ENCODE measurements around the gene CORO2B.

Gene CORO2B

DNA sequence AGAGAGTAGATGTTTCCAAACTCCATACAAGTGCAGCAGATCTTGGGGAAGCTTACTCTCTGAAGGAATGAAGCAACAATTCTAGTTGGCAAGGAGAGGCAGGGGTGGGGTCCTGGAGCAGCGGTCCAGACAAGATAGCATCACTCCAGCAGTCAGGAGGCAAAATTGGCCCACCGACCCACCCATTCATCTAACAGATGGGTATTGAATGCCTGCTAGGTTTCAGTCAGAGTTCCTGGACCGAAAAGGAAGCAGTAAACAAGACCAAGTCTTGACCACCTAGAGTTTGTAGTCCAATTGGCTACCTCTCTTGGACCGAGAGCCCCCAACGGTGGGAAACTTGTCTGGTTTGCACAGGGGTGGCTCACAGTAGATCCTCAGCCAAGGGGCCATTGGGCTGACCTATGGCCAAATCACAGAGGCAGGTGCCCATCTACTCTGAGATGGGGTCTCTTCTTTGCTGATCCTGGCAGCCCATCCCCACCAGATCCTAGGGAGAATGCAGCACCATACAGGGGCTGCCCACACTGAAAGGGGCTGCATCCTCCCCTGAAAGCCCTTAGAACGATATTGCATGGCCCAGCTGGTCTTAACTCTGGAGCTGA lies 74.3 kb downstream of the CORO2B start:
- DNase-seq: peak; percentile 37

GRCh38 chr15:68653801-68654200 lies 75.0 kb downstream of the CORO2B start:
- peak; percentile 27 for DNase-seq

GRCh38 chr15:68654786-68655560 lies 76.2 kb downstream of the CORO2B start:
- peak; percentile 34 for DNase-seq

- DNase-seq: peak; percentile 54
These were observed 77.1 kb downstream of the CORO2B start for GRCh38 chr15:68655686-68656437.

- DNase-seq: peak; percentile 15
These were observed 77.6 kb downstream of the CORO2B start for GRCh38 chr15:68656438-68656739.

GRCh38 chr15:68658151-68658550 lies 79.4 kb downstream of the CORO2B start:
- DNase-seq: peak; percentile 19

GRCh38 chr15:68658641-68659358 lies 80.0 kb downstream of the CORO2B start:
- DNase-seq: peak; percentile 46

GRCh38 chr15:68663526-68663925 lies 84.7 kb downstream of the CORO2B start:
- no peak for DNase-seq

GRCh38 chr15:68666120-68666811 lies 87.5 kb downstream of the CORO2B start:
- no peak for DNase-seq

- DNase-seq: no peak
These were observed 88.1 kb downstream of the CORO2B start for GRCh38 chr15:68666812-68667450.

GRCh38 chr15:68667800-68668625 lies 89.2 kb downstream of the CORO2B start:
- no peak for DNase-seq

- DNase-seq: no peak
These were observed 90.3 kb downstream of the CORO2B start for GRCh38 chr15:68668926-68669600.

DNA sequence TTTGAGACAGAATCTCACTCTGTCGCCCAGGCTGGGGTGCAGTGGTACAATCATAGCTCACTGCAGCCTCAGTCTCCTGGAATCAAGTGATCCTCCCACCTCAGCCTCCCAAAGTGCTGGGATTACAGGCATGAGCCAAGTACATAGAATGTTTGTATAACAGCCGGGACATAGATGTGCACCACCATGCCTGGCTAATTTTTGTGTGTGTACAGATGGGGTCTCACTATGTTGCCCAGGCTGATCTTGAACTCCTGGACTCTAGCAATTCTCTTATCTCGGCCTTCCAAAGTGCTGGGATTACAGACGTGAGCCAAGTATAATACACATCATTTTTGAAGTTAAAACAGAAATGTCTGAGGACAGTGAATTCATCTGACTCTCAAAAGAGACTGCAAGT lies 93.5 kb downstream of the CORO2B start:
- DNase-seq: no peak

DNA sequence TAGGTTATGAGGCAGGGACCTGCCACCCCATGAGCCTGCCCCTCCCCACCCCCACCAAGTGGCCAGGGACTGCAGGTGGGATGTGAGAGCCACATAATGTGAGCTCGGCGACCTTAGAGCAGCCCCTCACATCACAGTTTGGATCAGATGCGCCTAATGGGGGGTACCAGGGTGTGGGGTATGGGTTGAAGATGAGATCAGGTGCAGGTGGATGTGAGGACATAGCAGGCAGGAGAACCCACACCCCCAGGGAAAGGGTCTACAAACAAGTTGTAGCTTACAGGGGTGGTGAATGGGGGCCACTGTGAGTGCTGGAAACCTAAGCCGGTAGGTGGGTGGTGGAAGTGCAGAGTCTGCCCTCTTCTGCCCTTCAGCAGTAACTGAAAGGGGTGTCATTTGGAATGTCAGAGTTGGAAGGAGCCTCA lies 94.0 kb downstream of the CORO2B start:
- DNase-seq: no peak

- peak; percentile 50 for DNase-seq
These were observed 96.2 kb downstream of the CORO2B start for GRCh38 chr15:68674975-68675374.

GRCh38 chr15:68676011-68676605 lies 97.3 kb downstream of the CORO2B start:
- DNase-seq: peak; percentile 29

DNA sequence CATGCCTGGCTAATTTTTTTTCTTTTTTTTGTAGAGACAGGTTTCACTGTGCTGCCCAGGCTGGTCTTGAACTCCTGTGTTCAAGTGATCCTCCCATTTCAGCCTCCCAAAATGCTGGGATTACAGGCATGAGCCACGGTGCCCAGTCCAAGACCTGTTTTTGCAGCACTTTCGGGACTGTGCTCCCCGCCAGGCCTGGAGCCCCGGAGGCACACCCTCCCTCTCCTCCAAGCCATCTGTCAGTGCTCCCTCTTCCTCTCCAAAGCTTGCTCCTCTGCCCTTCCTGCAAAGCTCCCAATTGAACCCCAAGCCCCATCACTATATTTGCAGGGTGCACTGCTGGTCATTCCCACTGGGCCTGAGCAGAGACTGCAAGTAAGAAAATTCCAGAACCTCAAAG lies 98.1 kb downstream of the CORO2B start:
- peak; percentile 30 for DNase-seq

- DNase-seq: no peak
These were observed 99.2 kb downstream of the CORO2B start for GRCh38 chr15:68677996-68678395.

DNA sequence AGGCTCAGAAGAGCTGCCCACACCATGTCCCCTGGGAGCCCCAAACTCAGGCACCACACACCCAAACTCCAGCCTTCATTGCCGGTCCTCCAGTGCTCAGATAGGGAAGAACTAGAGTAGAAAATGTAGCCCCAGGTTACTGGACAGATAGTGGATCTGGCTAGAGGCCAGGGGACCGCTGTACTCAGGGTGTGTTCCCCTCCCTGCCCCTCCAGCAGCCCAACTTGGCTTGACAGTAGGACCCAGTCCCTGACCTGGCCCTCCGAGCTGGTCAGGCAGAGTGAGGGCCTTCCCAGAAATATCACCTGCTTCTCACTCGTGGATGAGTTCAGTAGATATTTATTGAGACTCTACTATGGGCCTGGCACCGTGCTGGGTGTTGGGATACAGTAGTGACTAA lies 100.0 kb downstream of the CORO2B start:
- DNase-seq: no peak

- no peak for DNase-seq
These were observed 100.4 kb downstream of the CORO2B start for GRCh38 chr15:68679161-68679560.
